ENCODE measurements around the gene RECK.
"Not testable (repeated sequence)": the region's sequence is repeated elsewhere in the genome, so short reads cannot be mapped to it uniquely, and the experiment has no call there.

Gene RECK

GRCh38 chr9:36116593-36116992, 79.9 kb downstream of the RECK start:
- no peak for DNase-seq

GRCh38 chr9:36118201-36118600, 81.5 kb downstream of the RECK start:
- no peak for DNase-seq

GRCh38 chr9:36118706-36119105, 82.0 kb downstream of the RECK start:
- DNase-seq, result no peak

GRCh38 chr9:36119476-36119875, 82.8 kb downstream of the RECK start:
- no peak for DNase-seq

- DNase-seq, result no peak
Measured at GRCh38 chr9:36120705-36121104, 84.0 kb downstream of the RECK start.

- no peak for DNase-seq
Measured at GRCh38 chr9:36121971-36122370, 85.3 kb downstream of the RECK start.

- no peak for DNase-seq
Measured at GRCh38 chr9:36123515-36123914, 86.8 kb downstream of the RECK start.

GRCh38 chr9:36125062-36125855, 88.5 kb downstream of the RECK start:
- DNase-seq, result no peak

- no peak for DNase-seq
Measured at GRCh38 chr9:36126016-36126730, 89.5 kb downstream of the RECK start.

- no peak for DNase-seq
Measured at GRCh38 chr9:36127652-36128244, 91.0 kb downstream of the RECK start.

- no peak for DNase-seq
Measured at GRCh38 chr9:36128349-36128748, 91.6 kb downstream of the RECK start.

GRCh38 chr9:36129139-36129538, 92.4 kb downstream of the RECK start:
- DNase-seq, result no peak

- DNase-seq, result not testable (repeated sequence)
Measured at GRCh38 chr9:36131666-36132065, 95.0 kb downstream of the RECK start.

GRCh38 chr9:36132086-36132485, 95.4 kb downstream of the RECK start:
- no peak for DNase-seq

- no peak for DNase-seq
Measured at GRCh38 chr9:36134761-36135505, 98.2 kb downstream of the RECK start.

GRCh38 chr9:36135741-36136271, 99.1 kb downstream of the RECK start:
- no peak for DNase-seq

GRCh38 chr9:36136272-36136893, 99.7 kb downstream of the RECK start, which contains the start of gene GLIPR2:
Gene GLIPR2, plus strand, starts transcription at chr9:36136733. Its CDS starts 46 bp downstream, at chr9:36136779.
- DNase-seq, result peak; percentile 82

- DNase-seq, result no peak
Measured at GRCh38 chr9:36136894-36137391, 100.2 kb downstream of the RECK start.

- peak; percentile 68 for DNase-seq
Measured at GRCh38 chr9:36137392-36138004, 100.8 kb downstream of the RECK start.

- DNase-seq, result no peak
Measured at GRCh38 chr9:36138496-36138895, 101.8 kb downstream of the RECK start.

GRCh38 chr9:36138901-36139300, 102.2 kb downstream of the RECK start:
- no peak for DNase-seq

All from femur (tissue), 1 donor.